Caco-2 (cell line): ENCODE results near the gene KCNJ3. TPM values are rescaled to one million over a fixed set of nuclear protein-coding genes. Genes with fewer than 3 reads are reported as not detected.

ENCODE experiments used
- BruUV-seq: library from RNA; stranded (reverse); fragments of 400-500 nt; replicated peaks from 2 replicates; lab custom pipeline; 2021; lab: Mats Ljungman, UMichigan
- CTCF ChIA-PET: fragments of 300-600 bp; sonication (Branson Sonifier 250); formaldehyde crosslinking; loops from one replicate; lab custom pipeline; 2022; ENCODE audit warnings: antibody characterized with exemption; lab: Charles Lee
- POLR2A ChIA-PET: fragments of 300-600 bp; sonication (Branson Sonifier 250); formaldehyde crosslinking; loops from one replicate; lab custom pipeline; 2022; ENCODE audit warnings: antibody characterized with exemption; lab: Charles Lee
- DNase-seq, 2 experiments: peaks; one replicate each; pipeline versions ENCODE4 v3.0.0 to v3.0.0-alpha.2; 2020 to 2022
- H3K27me3 ChIP-seq: replicated peaks from 2 replicates; pipeline ENCODE4 v1.6.0; 2011; ENCODE audit warnings: low read length; ENCODE audit not compliant: control insufficient read depth, insufficient read depth
- H3K36me3 ChIP-seq: 2 replicates; pipeline ENCODE4 v1.5.1; 2011; ENCODE audit warnings: low read length; ENCODE audit not compliant: control insufficient read depth, insufficient read depth
- H3K4me1 ChIP-seq: fragments of 250-450 bp; sonication (Bioruptor Pico); 2 replicates; pipeline ENCODE4 v1.5.1; 2020; ENCODE audit warnings: mild to moderate bottlenecking
- H3K4me3 ChIP-seq: 2 replicates; pipeline ENCODE4 v1.5.1; 2011; ENCODE audit warnings: low read depth, mild to moderate bottlenecking, control low read depth, low read length
- H3K9me3 ChIP-seq: fragments of 250-450 bp; sonication (Bioruptor Pico); 2 replicates; pipeline ENCODE4 v1.5.1; 2020; ENCODE audit warnings: mild to moderate bottlenecking, moderate library complexity
- H3K27ac Mint-ChIP-seq: one replicate; pipeline ENCODE4 v1.8.0; 2022; ENCODE audit warnings: mixed read lengths; ENCODE audit not compliant: unreplicated experiment
- H3K27me3 Mint-ChIP-seq: one replicate; pipeline ENCODE4 v1.8.0; 2022; ENCODE audit warnings: mixed read lengths; ENCODE audit not compliant: insufficient read depth, unreplicated experiment
- H3K36me3 Mint-ChIP-seq: one replicate; pipeline ENCODE4 v1.8.0; 2022; ENCODE audit warnings: mild to moderate bottlenecking, mixed read lengths; ENCODE audit not compliant: insufficient read depth, unreplicated experiment
- H3K4me1 Mint-ChIP-seq: one replicate; pipeline ENCODE4 v1.8.0; 2022; ENCODE audit warnings: low read depth, mixed read lengths; ENCODE audit not compliant: unreplicated experiment
- H3K4me3 Mint-ChIP-seq: one replicate; pipeline ENCODE4 v1.8.0; 2022; ENCODE audit warnings: mild to moderate bottlenecking, moderate library complexity, mixed read lengths; ENCODE audit not compliant: unreplicated experiment
- H3K9me3 Mint-ChIP-seq: one replicate; pipeline ENCODE4 v1.8.0; 2022; ENCODE audit warnings: mixed read lengths; ENCODE audit not compliant: unreplicated experiment
- CTCF ChIP-seq, 2 experiments: fragments of 200-600 bp in 1 of 2; IDR thresholded peaks; 1 replicate in 1 of 2; 2 replicates in 1 of 2; pipeline versions ENCODE4 v1.5.1 to v1.8.0; 2011 to 2022; ENCODE audit warnings: antibody characterized with exemption in 1 of 2, control low read depth in 1 of 2, inconsistent platforms in 1 of 2, low read depth in 1 of 2, low read length in 1 of 2, mild to moderate bottlenecking in 1 of 2, moderate library complexity in 1 of 2; ENCODE audit not compliant: insufficient read depth in 1 of 2, severe bottlenecking in 1 of 2, unreplicated experiment in 1 of 2
- intact Hi-C: fragments of 100-400 bp; cut with micrococcal nuclease; formaldehyde crosslinking; loops from one replicate; pipeline ENCODE4 v1.10.0; 2022; ENCODE audit not compliant: unreplicated experiment
- total RNA-seq: library from RNA; stranded (reverse); gene quantifications from 2 replicates; pipeline ENCODE4 v1.2.3, GENCODE V29; 2022

Gene KCNJ3
- total RNA-seq, 1 experiment from 2014 or later: not detected

GRCh38 chr2:154709215-154709614 lies 10.7 kb downstream of the KCNJ3 start:
- H3K36me3 ChIP-seq: no peaks in the 10 kb centered on the region
- TF ChIP-seq CTCF (IDR thresholded peaks at IDR 0.05; ENCODE audit: insufficient read depth in 1 of 2, low read depth in 1 of 2, low read length in 1 of 2, severe bottlenecking in 1 of 2, unreplicated experiment in 1 of 2): no peak
- Mint-ChIP-seq H3K36me3 (no peaks in the 10 kb centered on the region), H3K27ac (no peak overlapping the region), H3K4me3 (no peak overlapping the region), H3K4me1 (no peaks in the 10 kb centered on the region), H3K27me3 (peaks cover 3% of the 10 kb centered on the region), H3K9me3 (no peaks in the 10 kb centered on the region)
- no peaks in the 10 kb centered on the region for H3K4me1 ChIP-seq
- no peak overlapping the region for H3K4me3 ChIP-seq
- BruUV-seq: no TSS peak
- no peak for DNase-seq
- CTCF ChIA-PET: no interaction called here
- intact Hi-C loops: no loop called here
- H3K9me3 ChIP-seq: no peaks in the 10 kb centered on the region
- POLR2A ChIA-PET: no interaction called here
- H3K27me3 ChIP-seq: no peaks in the 10 kb centered on the region

- intact Hi-C loops: no loop called here
- no TSS peak for BruUV-seq
- ChIA-PET POLR2A (no interaction called here), CTCF (no interaction called here)
- no peak overlapping the region for H3K4me3 ChIP-seq
- no peaks in the 10 kb centered on the region for H3K4me1 ChIP-seq
- no peak for TF ChIP-seq CTCF (IDR thresholded peaks at IDR 0.05; ENCODE audit: insufficient read depth in 1 of 2, low read depth in 1 of 2, low read length in 1 of 2, severe bottlenecking in 1 of 2, unreplicated experiment in 1 of 2)
- no peaks in the 10 kb centered on the region for H3K36me3 ChIP-seq
- Mint-ChIP-seq H3K4me1 (no peaks in the 10 kb centered on the region), H3K4me3 (no peak overlapping the region), H3K27me3 (peaks cover 3% of the 10 kb centered on the region), H3K9me3 (no peaks in the 10 kb centered on the region), H3K36me3 (no peaks in the 10 kb centered on the region), H3K27ac (no peak overlapping the region)
- H3K9me3 ChIP-seq: no peaks in the 10 kb centered on the region
- H3K27me3 ChIP-seq: no peaks in the 10 kb centered on the region
- no peak for DNase-seq
These were observed 11.6 kb downstream of the KCNJ3 start for GRCh38 chr2:154710078-154710477.

GRCh38 chr2:154710685-154711084 lies 12.2 kb downstream of the KCNJ3 start:
- Mint-ChIP-seq H3K36me3 (no peaks in the 10 kb centered on the region), H3K27ac (no peak overlapping the region), H3K4me3 (no peak overlapping the region), H3K9me3 (no peaks in the 10 kb centered on the region), H3K4me1 (no peaks in the 10 kb centered on the region), H3K27me3 (peaks cover 3% of the 10 kb centered on the region)
- no peaks in the 10 kb centered on the region for H3K27me3 ChIP-seq
- CTCF ChIA-PET: no interaction called here
- no peaks in the 10 kb centered on the region for H3K4me1 ChIP-seq
- TF ChIP-seq CTCF (IDR thresholded peaks at IDR 0.05; ENCODE audit: insufficient read depth in 1 of 2, low read depth in 1 of 2, low read length in 1 of 2, severe bottlenecking in 1 of 2, unreplicated experiment in 1 of 2): no peak
- no TSS peak for BruUV-seq
- no peaks in the 10 kb centered on the region for H3K36me3 ChIP-seq
- intact Hi-C loops: no loop called here
- no peak for DNase-seq
- POLR2A ChIA-PET: no interaction called here
- H3K9me3 ChIP-seq: no peaks in the 10 kb centered on the region
- no peak overlapping the region for H3K4me3 ChIP-seq
